HepG2 (cell line): Measurements from ENCODE around the gene DOK7. TPM values are rescaled to one million over a fixed set of nuclear protein-coding genes. Genes with fewer than 3 reads are reported as not detected.

ENCODE experiments used
- ATAC-seq: fragments of 200-7000 bp; cut with Tn5 transposase; 3 replicates; pipeline ENCODE4 v1.9.1; 2020; ENCODE audit warnings: mild to moderate bottlenecking, moderate library complexity
- BruUV-seq: library from RNA; stranded (reverse); fragments of 400-500 nt; replicated peaks from 2 replicates; lab custom pipeline; 2021; lab: Mats Ljungman, UMichigan
- CTCF ChIA-PET: fragments of 300-600 bp; formaldehyde crosslinking; extraction: SDS; loops from one replicate; lab custom pipeline; 2021; ENCODE audit warnings: low total read pairs, inconsistent platforms, low intra/inter-chr PET ratio; lab: Yijun Ruan, JAX
- POLR2A ChIA-PET: fragments of 350-600 bp; sonication (Branson Sonifier 250); formaldehyde crosslinking; loops from one replicate; lab custom pipeline; 2020; ENCODE audit warnings: antibody characterized with exemption, inconsistent platforms; lab: Yijun Ruan, JAX
- DNase-seq: peaks from one replicate; pipeline ENCODE4 v3.0.0-alpha.2; 2015; ENCODE audit warnings: low spot score
- FAIRE-seq: peaks from 3 replicates; lab custom pipeline; 2011; peaks lifted over from hg19 to GRCh38; lab: Jason Lieb, UNC
- H2AFZ ChIP-seq: one replicate; pipeline ENCODE4 v1.6.1; 2011; ENCODE audit warnings: low read length, inconsistent platforms
- H3K27ac ChIP-seq: fragments of 300-600 bp; 3 replicates; pipeline ENCODE4 v1.8.0; 2011; ENCODE audit warnings: mixed run types, mild to moderate bottlenecking, mixed read lengths, low read length, inconsistent platforms; ENCODE audit not compliant: insufficient read depth; ENCODE audit errors: extremely low read length
- H3K27me3 ChIP-seq, 2 experiments: fragments of 200-600 bp in 1 of 2; 2 replicates in 1 of 2; 3 replicates in 1 of 2; pipeline versions ENCODE4 v1.6.0 to v1.8.0; 2011; ENCODE audit warnings: low read length in 2 of 2, mild to moderate bottlenecking in 2 of 2, moderate library complexity in 2 of 2, inconsistent platforms in 1 of 2; ENCODE audit not compliant: insufficient read depth in 2 of 2, control insufficient read depth in 1 of 2
- H3K36me3 ChIP-seq, 2 experiments: fragments of 200-600 bp in 1 of 2; replicated peaks in 1 of 2; 2 replicates in 1 of 2; 3 replicates in 1 of 2; pipeline versions ENCODE4 v1.5.1 to v1.8.0; 2011; ENCODE audit warnings: low read length in 2 of 2, inconsistent platforms in 1 of 2; ENCODE audit not compliant: insufficient read depth in 2 of 2, control insufficient read depth in 1 of 2
- H3K4me1 ChIP-seq: 2 replicates; pipeline ENCODE4 v1.5.1; 2012; ENCODE audit warnings: low read length, inconsistent platforms; ENCODE audit not compliant: insufficient read depth
- H3K4me2 ChIP-seq: 2 replicates; pipeline ENCODE4 v1.6.0; 2011; ENCODE audit warnings: low read depth, low read length, inconsistent platforms
- H3K4me3 ChIP-seq, 3 experiments: fragments of 200-600 bp in 1 of 3; sonication (generic), shearing (Covaris generic) in 1 of 3; replicated peaks in 1 of 3; 2 replicates each; pipeline ENCODE4 v1.5.1; 2011 to 2016; ENCODE audit warnings: low read length in 3 of 3, inconsistent platforms in 2 of 3, low read depth in 2 of 3, mild to moderate bottlenecking in 2 of 3, control low read depth in 1 of 3, mixed read lengths in 1 of 3; ENCODE audit not compliant: insufficient read depth in 1 of 3
- H3K79me2 ChIP-seq: one replicate; pipeline ENCODE4 v1.6.1; 2011; ENCODE audit warnings: low read length, inconsistent platforms; ENCODE audit not compliant: insufficient read depth
- H3K9ac ChIP-seq: 2 replicates; pipeline ENCODE4 v1.6.0; 2011; ENCODE audit warnings: mild to moderate bottlenecking, low read depth, low read length, inconsistent platforms; ENCODE audit not compliant: insufficient read depth
- H3K9me3 ChIP-seq: 2 replicates; pipeline ENCODE4 v1.5.1; 2012; ENCODE audit warnings: mild to moderate bottlenecking, low read length
- H4K20me1 ChIP-seq: 2 replicates; pipeline ENCODE4 v1.6.0; 2011; ENCODE audit warnings: inconsistent platforms, mild to moderate bottlenecking, low read length, moderate library complexity; ENCODE audit not compliant: insufficient read depth
- AGO2 ChIP-seq: fragments of 200-400 bp; formaldehyde crosslinking; optimal IDR thresholded peaks from 2 replicates; pipeline ENCODE3; 2017; ENCODE audit warnings: mild to moderate bottlenecking, low read depth, low read length, moderate library complexity
- BCL6 ChIP-seq: IDR thresholded peaks from 2 replicates; pipeline ENCODE4 v1.6.1; 2016; ENCODE audit warnings: missing genetic modification reagents, missing compliant biosample characterization
- RELA ChIP-seq: sonication (generic); formaldehyde crosslinking; IDR thresholded peaks from 2 replicates; pipeline ENCODE4 v1.4.0; 2020; ENCODE audit warnings: missing genetic modification reagents
- ZNF234 ChIP-seq: sonication (generic); formaldehyde crosslinking; conservative IDR thresholded peaks from 2 replicates; pipeline ENCODE4 v1.5.1; 2020; ENCODE audit warnings: mild to moderate bottlenecking, missing genetic modification reagents
- ZNF572 ChIP-seq: sonication (generic); formaldehyde crosslinking; IDR thresholded peaks from 2 replicates; pipeline ENCODE4 v1.5.1; 2020; ENCODE audit warnings: mild to moderate bottlenecking, missing genetic modification reagents
- WGBS: methylation state at CpG from one replicate; pipeline ENCODE4 v1.1.6; 2017; ENCODE audit warnings: low lambda C conversion rate; 5-methylcytosine and 5-hydroxymethylcytosine counted together
- in situ Hi-C: cut with HindIII; loops from 2 replicates; pipeline ENCODE4 v1.10.0; 2017; ENCODE audit warnings: low pct_unique_long_range_greater_than_20kb; ENCODE audit not compliant: extremely low pct_ligation_motif_present
- intact Hi-C: fragments of 100-400 bp; cut with micrococcal nuclease; formaldehyde crosslinking; loops from one replicate; pipeline ENCODE4 v1.10.0; 2022; ENCODE audit not compliant: unreplicated experiment
- polyA plus RNA-seq, 8 experiments: library from polyadenylated mRNA; depleted of rRNA in 3 of 8; stranded (reverse) in 7 of 8; unstranded in 1 of 8; fragments of >200 nt; fragmentation: Illumina TruSeq in 4 of 8; extraction: Trizol in 4 of 8; gene quantifications; 2 replicates each; pipeline versions ENCODE4 v1.2.1 to v1.2.3, GENCODE V29; 2011 to 2016; ENCODE audit warnings: low read depth in 4 of 8, missing spikeins in 1 of 8, mixed read lengths in 1 of 8; ENCODE audit not compliant: insufficient read depth in 1 of 8
- total RNA-seq, 5 experiments: library from RNA; depleted of rRNA; stranded (reverse); fragments of >200 nt; fragmentation: Illumina TruSeq; extraction: Trizol; gene quantifications; 2 replicates each; pipeline ENCODE4 v1.2.3, GENCODE V29; 2016; ENCODE audit warnings: low read depth in 1 of 5

Gene DOK7
- total and polyA plus RNA-seq, 2 of the 13 experiments (the other 11 are each of a cell fraction or from before 2014, with no cell fraction given), result 0.03 to 0.07 TPM

DNA sequence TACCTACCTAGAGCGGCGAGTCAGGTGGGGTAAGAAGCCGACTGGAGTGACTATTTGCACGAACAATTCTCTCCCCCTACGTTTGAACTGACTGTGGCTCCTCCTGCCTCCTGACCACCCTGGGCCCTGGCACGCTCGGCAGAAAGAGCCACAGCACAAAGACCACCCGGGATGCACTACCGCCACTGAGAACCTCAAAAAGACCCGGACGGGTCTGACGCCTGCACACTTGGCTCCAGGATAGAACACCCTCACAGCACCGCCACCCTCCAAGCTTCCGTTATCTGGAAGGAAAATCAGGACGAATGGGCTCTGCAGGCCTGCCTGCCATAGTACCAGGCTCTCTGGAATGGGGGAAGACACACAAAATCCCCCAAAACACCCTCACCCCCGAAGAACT lies 66.9 kb downstream of the DOK7 start:
- Histone ChIP-seq H2AFZ (no peak overlapping the region), H3K4me3 (no peak overlapping the region), H3K4me2 (peak overlapping the region; percentile 100; the same call in 1 of the 2 replicates), H4K20me1 (peaks cover 12% of the 10 kb centered on the region; the same call in 1 of the 2 replicates), H3K36me3 (peaks cover 17 to 24% of the 10 kb centered on the region in 2 experiments; a peak in 4 of 5 replicates), H3K27ac (no peak overlapping the region), H3K9me3 (no peaks in the 10 kb centered on the region), H3K4me1 (peaks cover 28% of the 10 kb centered on the region), H3K9ac (no peak overlapping the region), H3K27me3 (peaks cover 0 to 7% of the 10 kb centered on the region in 2 experiments; a peak in 2 of 5 replicates), H3K79me2 (peaks cover 40% of the 10 kb centered on the region)
- FAIRE-seq (no peak), ATAC-seq (no peak), DNase-seq (no peak)
- BruUV-seq, result no TSS peak
- TF ChIP-seq BCL6 (CRISPR knock-in tag), result no peak
- TF ChIP-seq ZNF572 (CRISPR knock-in tag), result no peak
- TF ChIP-seq RELA (CRISPR knock-in tag), result no peak
- intact Hi-C loops (no loop called here), in situ Hi-C loops (no loop called here)
- 97% methylated on average over 14 of the region's 16 CpGs for WGBS
- ChIA-PET CTCF (no interaction called here), POLR2A (no interaction called here)

DNA sequence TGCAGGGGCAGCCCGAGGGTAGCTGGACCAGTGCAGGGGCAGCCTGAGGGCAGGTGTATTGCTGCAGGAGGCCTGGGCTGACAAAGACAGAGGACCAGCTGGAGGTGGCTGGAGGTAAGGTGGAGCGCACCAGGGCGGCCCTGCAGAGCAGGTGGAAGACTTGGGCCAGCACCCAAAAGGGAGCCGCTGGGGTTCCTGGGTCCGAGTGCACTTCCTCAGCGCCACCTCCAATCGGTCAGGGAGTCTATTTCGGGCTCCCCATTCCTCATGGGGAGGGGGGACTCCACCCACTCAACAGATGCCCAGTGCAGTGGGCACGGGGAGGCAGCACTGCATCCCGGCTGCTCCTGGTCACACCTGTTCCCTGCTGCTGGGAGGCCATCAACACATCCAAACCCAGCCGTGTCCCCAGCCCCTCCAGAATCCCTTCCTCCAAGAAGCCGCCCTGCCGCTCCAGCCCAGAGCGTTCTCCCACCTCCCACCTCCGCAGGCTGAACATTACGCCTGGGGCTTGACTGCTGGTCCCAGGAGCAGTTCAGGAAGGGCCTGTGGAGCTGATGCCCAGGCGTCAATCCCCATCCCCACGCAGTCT lies 67.7 kb downstream of the DOK7 start:
- peaks cover 12% of the 10 kb centered on the region; the same call in 1 of the 2 replicates for H4K20me1 ChIP-seq
- intact Hi-C loops, result no loop called here
- WGBS, result 87% methylated on average over 13 of the region's 18 CpGs
- ChIA-PET CTCF (no interaction called here), POLR2A (no interaction called here)
- in situ Hi-C loops, result no loop called here
- TF ChIP-seq AGO2 (peak; percentile 59), ZNF234 (CRISPR knock-in tag) (no peak)
- DNase-seq (no peak), ATAC-seq (no peak), FAIRE-seq (no peak)
- peaks cover 0 to 7% of the 10 kb centered on the region in 2 experiments; a peak in 2 of 5 replicates for H3K27me3 ChIP-seq
- peaks cover 13 to 23% of the 10 kb centered on the region in 2 experiments; a peak in 4 of 5 replicates for H3K36me3 ChIP-seq
- no peaks in the 10 kb centered on the region for H3K9me3 ChIP-seq
- peaks cover 40% of the 10 kb centered on the region for H3K79me2 ChIP-seq
- H3K4me2 ChIP-seq, result peak overlapping the region; percentile 100
- H3K9ac ChIP-seq, result peak overlapping the region; percentile 85
- H3K27ac ChIP-seq, result no peak overlapping the region
- no TSS peak for BruUV-seq
- no peak overlapping the region for H2AFZ ChIP-seq
- peak overlapping the region; percentile 90 to 99 (median 98) for H3K4me3 ChIP-seq
- peaks cover 28% of the 10 kb centered on the region for H3K4me1 ChIP-seq
